HL-60 (cell line): Measurements from ENCODE around the gene SEC23B.

ENCODE experiments used
- POLR2AphosphoS5 ChIP-seq: IDR thresholded peaks from 2 replicates; pipeline ENCODE4 v1.6.1; 2012; ENCODE audit warnings: low read depth
- SPI1 ChIP-seq: IDR thresholded peaks from 2 replicates; pipeline ENCODE4 v1.6.1; 2012; ENCODE audit warnings: low read depth, mild to moderate bottlenecking, borderline replicate concordance
- TF ChIP-seq, protein P1 (sequence below): IDR thresholded peaks from 2 replicates; pipeline ENCODE4 v1.6.1; 2012; ENCODE audit warnings: low read depth; ENCODE audit not compliant: insufficient replicate concordance
- TF ChIP-seq, protein P2 (sequence below): IDR thresholded peaks from one replicate; pipeline ENCODE4 v1.5.1; 2011; ENCODE audit warnings: low read length, control low read depth, inconsistent platforms; ENCODE audit not compliant: insufficient read depth

- TF ChIP-seq, protein P1, sequence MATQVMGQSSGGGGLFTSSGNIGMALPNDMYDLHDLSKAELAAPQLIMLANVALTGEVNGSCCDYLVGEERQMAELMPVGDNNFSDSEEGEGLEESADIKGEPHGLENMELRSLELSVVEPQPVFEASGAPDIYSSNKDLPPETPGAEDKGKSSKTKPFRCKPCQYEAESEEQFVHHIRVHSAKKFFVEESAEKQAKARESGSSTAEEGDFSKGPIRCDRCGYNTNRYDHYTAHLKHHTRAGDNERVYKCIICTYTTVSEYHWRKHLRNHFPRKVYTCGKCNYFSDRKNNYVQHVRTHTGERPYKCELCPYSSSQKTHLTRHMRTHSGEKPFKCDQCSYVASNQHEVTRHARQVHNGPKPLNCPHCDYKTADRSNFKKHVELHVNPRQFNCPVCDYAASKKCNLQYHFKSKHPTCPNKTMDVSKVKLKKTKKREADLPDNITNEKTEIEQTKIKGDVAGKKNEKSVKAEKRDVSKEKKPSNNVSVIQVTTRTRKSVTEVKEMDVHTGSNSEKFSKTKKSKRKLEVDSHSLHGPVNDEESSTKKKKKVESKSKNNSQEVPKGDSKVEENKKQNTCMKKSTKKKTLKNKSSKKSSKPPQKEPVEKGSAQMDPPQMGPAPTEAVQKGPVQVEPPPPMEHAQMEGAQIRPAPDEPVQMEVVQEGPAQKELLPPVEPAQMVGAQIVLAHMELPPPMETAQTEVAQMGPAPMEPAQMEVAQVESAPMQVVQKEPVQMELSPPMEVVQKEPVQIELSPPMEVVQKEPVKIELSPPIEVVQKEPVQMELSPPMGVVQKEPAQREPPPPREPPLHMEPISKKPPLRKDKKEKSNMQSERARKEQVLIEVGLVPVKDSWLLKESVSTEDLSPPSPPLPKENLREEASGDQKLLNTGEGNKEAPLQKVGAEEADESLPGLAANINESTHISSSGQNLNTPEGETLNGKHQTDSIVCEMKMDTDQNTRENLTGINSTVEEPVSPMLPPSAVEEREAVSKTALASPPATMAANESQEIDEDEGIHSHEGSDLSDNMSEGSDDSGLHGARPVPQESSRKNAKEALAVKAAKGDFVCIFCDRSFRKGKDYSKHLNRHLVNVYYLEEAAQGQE, result no peak
- TF ChIP-seq SPI1 (no peak), POLR2AphosphoS5 (no peak)
- TF ChIP-seq, protein P2, sequence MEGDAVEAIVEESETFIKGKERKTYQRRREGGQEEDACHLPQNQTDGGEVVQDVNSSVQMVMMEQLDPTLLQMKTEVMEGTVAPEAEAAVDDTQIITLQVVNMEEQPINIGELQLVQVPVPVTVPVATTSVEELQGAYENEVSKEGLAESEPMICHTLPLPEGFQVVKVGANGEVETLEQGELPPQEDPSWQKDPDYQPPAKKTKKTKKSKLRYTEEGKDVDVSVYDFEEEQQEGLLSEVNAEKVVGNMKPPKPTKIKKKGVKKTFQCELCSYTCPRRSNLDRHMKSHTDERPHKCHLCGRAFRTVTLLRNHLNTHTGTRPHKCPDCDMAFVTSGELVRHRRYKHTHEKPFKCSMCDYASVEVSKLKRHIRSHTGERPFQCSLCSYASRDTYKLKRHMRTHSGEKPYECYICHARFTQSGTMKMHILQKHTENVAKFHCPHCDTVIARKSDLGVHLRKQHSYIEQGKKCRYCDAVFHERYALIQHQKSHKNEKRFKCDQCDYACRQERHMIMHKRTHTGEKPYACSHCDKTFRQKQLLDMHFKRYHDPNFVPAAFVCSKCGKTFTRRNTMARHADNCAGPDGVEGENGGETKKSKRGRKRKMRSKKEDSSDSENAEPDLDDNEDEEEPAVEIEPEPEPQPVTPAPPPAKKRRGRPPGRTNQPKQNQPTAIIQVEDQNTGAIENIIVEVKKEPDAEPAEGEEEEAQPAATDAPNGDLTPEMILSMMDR, result no peak
These were observed 60.0 kb downstream of the SEC23B start for GRCh38 chr20:18567739-18568091.
